Gastrocnemius medialis (tissue), 4 donors: Measurements from ENCODE around the gene MUC2.

Experiments used
- CTCF ChIP-seq, 5 experiments: fragments of 450-650 bp in 3 of 5; fragments of 200-600 bp in 2 of 5; sonication (generic) in 2 of 5; IDR thresholded peaks in 4 of 5; conservative IDR thresholded peaks in 1 of 5; 1 replicate in 4 of 5; 2 replicates in 1 of 5; pipeline ENCODE4 v1.5.1; 2016 to 2019; ENCODE audit warnings: antibody characterized with exemption in 5 of 5, mild to moderate bottlenecking in 3 of 5, moderate library complexity in 3 of 5
- POLR2A ChIP-seq, 2 donors: fragments of 450-650 bp; IDR thresholded peaks; one replicate each; pipeline ENCODE4 v1.6.1; 2017; ENCODE audit warnings: antibody characterized with exemption in 2 of 2, mild to moderate bottlenecking in 2 of 2, moderate library complexity in 2 of 2

- TF ChIP-seq POLR2A (IDR thresholded peaks at IDR 0.05) (no peak), CTCF (IDR thresholded peaks at IDR 0.05 in 4 of 5, conservative IDR thresholded peaks at IDR 0.05 in 1 of 5) (no peak)
Measured at GRCh38 chr11:1025410-1026162, 49.1 kb upstream of the MUC2 start.
